ENCODE data around the gene TOGARAM1.

GRCh38 chr14:44966601-44967336 lies 4.8 kb downstream of the TOGARAM1 start:
- TF ChIP-seq POLR2A (IDR thresholded peaks at IDR 0.05; ENCODE audit: extremely low read depth, insufficient read length) (no peak), MYC (IDR thresholded peaks at IDR 0.05; ENCODE audit: low read depth, low read length) (no peak)
- TF ChIP-seq, protein P1, sequence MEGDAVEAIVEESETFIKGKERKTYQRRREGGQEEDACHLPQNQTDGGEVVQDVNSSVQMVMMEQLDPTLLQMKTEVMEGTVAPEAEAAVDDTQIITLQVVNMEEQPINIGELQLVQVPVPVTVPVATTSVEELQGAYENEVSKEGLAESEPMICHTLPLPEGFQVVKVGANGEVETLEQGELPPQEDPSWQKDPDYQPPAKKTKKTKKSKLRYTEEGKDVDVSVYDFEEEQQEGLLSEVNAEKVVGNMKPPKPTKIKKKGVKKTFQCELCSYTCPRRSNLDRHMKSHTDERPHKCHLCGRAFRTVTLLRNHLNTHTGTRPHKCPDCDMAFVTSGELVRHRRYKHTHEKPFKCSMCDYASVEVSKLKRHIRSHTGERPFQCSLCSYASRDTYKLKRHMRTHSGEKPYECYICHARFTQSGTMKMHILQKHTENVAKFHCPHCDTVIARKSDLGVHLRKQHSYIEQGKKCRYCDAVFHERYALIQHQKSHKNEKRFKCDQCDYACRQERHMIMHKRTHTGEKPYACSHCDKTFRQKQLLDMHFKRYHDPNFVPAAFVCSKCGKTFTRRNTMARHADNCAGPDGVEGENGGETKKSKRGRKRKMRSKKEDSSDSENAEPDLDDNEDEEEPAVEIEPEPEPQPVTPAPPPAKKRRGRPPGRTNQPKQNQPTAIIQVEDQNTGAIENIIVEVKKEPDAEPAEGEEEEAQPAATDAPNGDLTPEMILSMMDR (IDR thresholded peaks at IDR 0.05; ENCODE audit: low read depth, low read length) = no peak
- TF ChIP-seq, protein P2, sequence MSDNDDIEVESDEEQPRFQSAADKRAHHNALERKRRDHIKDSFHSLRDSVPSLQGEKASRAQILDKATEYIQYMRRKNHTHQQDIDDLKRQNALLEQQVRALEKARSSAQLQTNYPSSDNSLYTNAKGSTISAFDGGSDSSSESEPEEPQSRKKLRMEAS (IDR thresholded peaks at IDR 0.05; ENCODE audit: low read depth, low read length) = no peak

Data from NB4 (cell line).